Transverse colon (tissue), 4 donors: ENCODE results near the gene A1CF. TPM values are rescaled to one million over a fixed set of nuclear protein-coding genes. Genes with fewer than 3 reads are reported as not detected.

Source experiments
- DNase-seq: peaks from one replicate; pipeline ENCODE4 v3.0.0-alpha.2; 2019
- H3K27ac ChIP-seq, 4 donors: fragments of 200-600 bp; sonication (generic); 2 replicates each; pipeline ENCODE4 v1.5.1; 2016 to 2018; ENCODE audit warnings: inconsistent platforms in 4 of 4
- H3K27me3 ChIP-seq: fragments of 200-600 bp; sonication (generic); 2 replicates; pipeline ENCODE4 v1.5.1; 2017; ENCODE audit warnings: inconsistent platforms
- H3K36me3 ChIP-seq, 4 donors: fragments of 200-600 bp; sonication (generic); 2 replicates each; pipeline ENCODE4 v1.5.1; 2017 to 2019; ENCODE audit warnings: inconsistent platforms in 4 of 4
- H3K4me1 ChIP-seq, 4 donors: fragments of 200-600 bp; sonication (generic); 2 replicates each; pipeline ENCODE4 v1.5.1; 2017 to 2020; ENCODE audit warnings: inconsistent platforms in 4 of 4
- H3K4me3 ChIP-seq, 4 donors: fragments of 200-600 bp; sonication (generic); 1 replicate in 1 of 4; 2 replicates in 3 of 4; pipeline versions ENCODE4 v1.5.1 to v1.6.1; 2017 to 2019; ENCODE audit warnings: inconsistent platforms in 4 of 4
- H3K9me3 ChIP-seq, 2 donors: fragments of 200-600 bp; sonication (generic); 2 replicates each; pipeline ENCODE4 v1.5.1; 2017 to 2019; ENCODE audit warnings: inconsistent platforms in 2 of 2
- EP300 ChIP-seq: sonication (generic); formaldehyde crosslinking; IDR thresholded peaks from one replicate; pipeline ENCODE4 v1.6.1; 2017; ENCODE audit warnings: antibody characterized with exemption, low read depth
- POLR2A ChIP-seq: fragments of 450-650 bp; IDR thresholded peaks from one replicate; pipeline ENCODE4 v1.6.1; 2016; ENCODE audit warnings: antibody characterized with exemption, mild to moderate bottlenecking, moderate library complexity
- POLR2AphosphoS5 ChIP-seq, 3 donors: sonication (generic); formaldehyde crosslinking; IDR thresholded peaks; one replicate each; pipeline ENCODE4 v1.6.1; 2016; ENCODE audit warnings: antibody characterized with exemption in 3 of 3
- WGBS, 2 donors: methylation state at CpG; one replicate each; pipeline ENCODE4 v1.1.5; 2018; ENCODE audit warnings: low coverage in 1 of 2; 5-methylcytosine and 5-hydroxymethylcytosine counted together
- in situ Hi-C, 4 donors: fragments of 200-750 bp; cut with MboI; loops; one replicate each; pipeline versions ENCODE4 v1.15.0 to v1.15.1; 2017; ENCODE audit warnings: low sequenced_read_pairs in 3 of 4, low pct_ligation_motif_present in 1 of 4, low pct_unique_long_range_greater_than_20kb in 1 of 4
- intact Hi-C: fragments of 100-400 bp; cut with DNase I; formaldehyde crosslinking; loops from one replicate; pipeline ENCODE4 v1.15.1; 2023; ENCODE audit warnings: low total_unique reads
- total RNA-seq, 4 donors: library from RNA; depleted of rRNA; stranded (reverse); fragments of >200 nt; gene quantifications; one replicate each; pipeline ENCODE4 v1.1.0, GENCODE V29; 2016
- TF ChIP-seq, protein P1 (sequence below), 5 experiments: fragments of 200-600 bp in 3 of 5; fragments of 450-650 bp in 2 of 5; sonication (generic) in 3 of 5; IDR thresholded peaks; 1 replicate in 2 of 5; 2 replicates in 3 of 5; pipeline ENCODE4 v1.5.1; 2016 to 2017; ENCODE audit warnings: antibody characterized with exemption in 5 of 5, inconsistent platforms in 3 of 5, mild to moderate bottlenecking in 2 of 5, moderate library complexity in 1 of 5

Gene A1CF
- total RNA-seq, 4 donors from 2014 or later = 31.0 to 90.6 (median 63.4) TPM

DNA sequence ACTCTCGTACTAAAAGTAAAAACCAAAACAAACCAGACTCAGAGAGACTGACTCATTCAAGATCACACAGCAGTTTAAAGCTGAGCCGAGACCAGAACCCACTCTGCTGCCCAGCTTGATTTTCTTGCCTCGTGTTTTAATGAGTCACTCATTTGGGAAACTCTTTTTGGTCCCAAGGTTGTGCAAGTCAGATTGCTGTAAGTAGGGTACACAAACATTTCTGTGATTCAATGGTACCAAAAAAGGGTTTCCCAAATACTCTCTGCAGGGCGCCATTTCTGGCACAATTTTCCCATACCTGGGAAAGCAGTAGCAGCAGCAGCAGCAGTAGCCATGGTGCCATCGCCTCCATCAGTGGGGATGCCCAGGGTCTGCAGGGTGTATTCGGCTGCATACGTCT lies 75.8 kb downstream of the A1CF start:
- 82 to 93% methylated on average over 2 to 7 of the region's 7 CpGs for WGBS, 2 donors

DNA sequence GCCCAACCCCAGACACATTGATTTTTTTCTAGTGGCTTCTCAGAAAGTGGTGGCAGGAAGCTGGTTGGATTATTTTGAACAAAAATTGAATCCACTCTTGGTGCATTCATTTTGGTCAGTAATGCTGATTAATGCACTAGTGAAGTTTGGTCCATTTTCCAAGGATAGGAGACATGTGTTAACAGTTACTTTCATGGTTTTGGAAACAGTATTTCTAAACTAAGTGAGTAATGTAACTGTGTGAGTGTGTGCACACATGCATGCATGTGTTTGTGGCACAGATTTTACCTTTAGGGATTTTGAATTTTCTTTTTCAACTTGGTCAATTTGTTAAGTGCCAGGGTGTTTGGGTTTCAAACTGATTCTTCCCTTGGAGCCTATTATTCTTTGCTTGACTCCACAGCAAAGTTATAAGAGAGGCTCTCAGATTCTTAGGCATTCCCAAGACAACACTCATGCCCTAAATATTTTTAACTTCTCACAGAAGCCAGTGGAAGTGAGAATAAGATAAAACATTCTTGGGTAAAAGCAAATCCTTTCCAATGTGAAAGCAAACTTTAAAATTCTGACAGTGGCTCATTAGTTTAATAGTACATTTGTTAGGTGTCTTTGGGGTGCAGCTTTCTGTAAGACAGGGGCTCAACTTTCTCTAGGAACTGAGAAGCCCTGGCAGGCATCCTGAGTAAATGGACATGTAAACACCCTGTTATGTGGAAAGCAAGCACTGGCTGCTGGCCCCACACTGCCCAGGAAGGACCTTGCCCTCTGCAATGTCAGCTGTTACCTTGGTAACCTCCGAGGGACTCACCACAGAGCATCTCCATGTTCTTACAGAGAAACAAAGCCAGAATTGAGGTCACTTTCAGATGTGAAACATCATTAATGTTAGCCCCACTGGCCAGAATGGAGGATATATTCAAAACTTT lies 77.3 kb downstream of the A1CF start:
- no peaks in the 10 kb centered on the region for H3K4me1 ChIP-seq
- no peak for DNase-seq
- WGBS, 2 donors = 8% methylated on average over 1 of the region's 1 CpG; no CpG with 5 or more reads in 1 of the 2 donors
- intact Hi-C loops = no loop called here
- H3K4me3 ChIP-seq = no peak overlapping the region
- no peak overlapping the region for H3K27ac ChIP-seq
- no peaks in the 10 kb centered on the region for H3K9me3 ChIP-seq
- H3K36me3 ChIP-seq = no peaks in the 10 kb centered on the region
- TF ChIP-seq, protein P1, sequence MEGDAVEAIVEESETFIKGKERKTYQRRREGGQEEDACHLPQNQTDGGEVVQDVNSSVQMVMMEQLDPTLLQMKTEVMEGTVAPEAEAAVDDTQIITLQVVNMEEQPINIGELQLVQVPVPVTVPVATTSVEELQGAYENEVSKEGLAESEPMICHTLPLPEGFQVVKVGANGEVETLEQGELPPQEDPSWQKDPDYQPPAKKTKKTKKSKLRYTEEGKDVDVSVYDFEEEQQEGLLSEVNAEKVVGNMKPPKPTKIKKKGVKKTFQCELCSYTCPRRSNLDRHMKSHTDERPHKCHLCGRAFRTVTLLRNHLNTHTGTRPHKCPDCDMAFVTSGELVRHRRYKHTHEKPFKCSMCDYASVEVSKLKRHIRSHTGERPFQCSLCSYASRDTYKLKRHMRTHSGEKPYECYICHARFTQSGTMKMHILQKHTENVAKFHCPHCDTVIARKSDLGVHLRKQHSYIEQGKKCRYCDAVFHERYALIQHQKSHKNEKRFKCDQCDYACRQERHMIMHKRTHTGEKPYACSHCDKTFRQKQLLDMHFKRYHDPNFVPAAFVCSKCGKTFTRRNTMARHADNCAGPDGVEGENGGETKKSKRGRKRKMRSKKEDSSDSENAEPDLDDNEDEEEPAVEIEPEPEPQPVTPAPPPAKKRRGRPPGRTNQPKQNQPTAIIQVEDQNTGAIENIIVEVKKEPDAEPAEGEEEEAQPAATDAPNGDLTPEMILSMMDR (IDR thresholded peaks at IDR 0.05) = no peak
- TF ChIP-seq POLR2AphosphoS5 (IDR thresholded peaks at IDR 0.05) (no peak), POLR2A (no peak), EP300 (no peak)
- in situ Hi-C loops = no loop called here
- H3K27me3 ChIP-seq = no peaks in the 10 kb centered on the region

More for the DNA sequence above, 75.8 kb downstream of the A1CF start:
- intact Hi-C loops (no loop called here), in situ Hi-C loops (no loop called here)
- H3K9me3 ChIP-seq = no peaks in the 10 kb centered on the region
- DNase-seq = no peak
- no peaks in the 10 kb centered on the region for H3K4me1 ChIP-seq
- H3K27me3 ChIP-seq = no peaks in the 10 kb centered on the region
- no peak overlapping the region for H3K4me3 ChIP-seq
- no peak overlapping the region for H3K27ac ChIP-seq
- TF ChIP-seq POLR2AphosphoS5 (IDR thresholded peaks at IDR 0.05) (no peak), POLR2A (no peak), EP300 (no peak)
- TF ChIP-seq, protein P1 (IDR thresholded peaks at IDR 0.05) = no peak
- H3K36me3 ChIP-seq = no peaks in the 10 kb centered on the region

DNA sequence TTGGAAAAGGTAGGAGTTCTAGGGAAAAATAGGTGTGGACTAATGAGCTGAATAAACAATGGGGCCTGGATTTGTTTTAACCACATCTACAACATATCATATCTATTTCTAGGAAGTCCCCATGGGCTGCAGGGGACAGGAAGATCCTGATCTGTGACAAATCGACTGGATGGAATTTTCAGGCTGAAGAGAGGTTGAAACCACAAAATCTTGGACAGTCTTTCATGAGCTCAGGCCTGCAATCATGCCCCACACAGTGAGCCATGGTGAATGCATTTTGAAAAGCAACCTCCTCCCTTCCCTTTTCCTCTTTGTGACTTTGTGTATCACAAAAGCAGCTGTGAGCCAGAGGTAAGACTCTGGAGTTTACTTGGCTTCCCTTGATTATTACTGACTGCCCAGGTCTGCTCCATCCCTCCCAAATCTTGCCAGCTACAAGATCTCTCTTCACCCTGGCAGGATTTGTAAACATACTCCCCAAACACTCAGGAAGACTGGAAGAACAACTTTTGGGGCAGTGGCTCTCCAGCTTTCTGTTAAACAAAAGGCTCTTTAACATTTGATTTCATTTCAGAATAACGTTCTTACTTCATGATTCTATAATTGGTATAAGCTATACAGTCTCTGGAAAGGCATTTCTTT lies 79.3 kb downstream of the A1CF start:
- Histone ChIP-seq H3K4me1 (no peaks in the 10 kb centered on the region), H3K27me3 (no peaks in the 10 kb centered on the region), H3K27ac (no peak overlapping the region), H3K36me3 (no peaks in the 10 kb centered on the region), H3K4me3 (no peak overlapping the region), H3K9me3 (no peaks in the 10 kb centered on the region)
- TF ChIP-seq, protein P1 (IDR thresholded peaks at IDR 0.05) = no peak
- no peak for TF ChIP-seq EP300
- TF ChIP-seq POLR2A = no peak
- TF ChIP-seq POLR2AphosphoS5 (IDR thresholded peaks at IDR 0.05) = no peak
- WGBS, 2 donors = 32 to 33% methylated on average over 2 of the region's 2 CpGs
- intact Hi-C loops (no loop called here), in situ Hi-C loops (no loop called here)
- DNase-seq = no peak

DNA sequence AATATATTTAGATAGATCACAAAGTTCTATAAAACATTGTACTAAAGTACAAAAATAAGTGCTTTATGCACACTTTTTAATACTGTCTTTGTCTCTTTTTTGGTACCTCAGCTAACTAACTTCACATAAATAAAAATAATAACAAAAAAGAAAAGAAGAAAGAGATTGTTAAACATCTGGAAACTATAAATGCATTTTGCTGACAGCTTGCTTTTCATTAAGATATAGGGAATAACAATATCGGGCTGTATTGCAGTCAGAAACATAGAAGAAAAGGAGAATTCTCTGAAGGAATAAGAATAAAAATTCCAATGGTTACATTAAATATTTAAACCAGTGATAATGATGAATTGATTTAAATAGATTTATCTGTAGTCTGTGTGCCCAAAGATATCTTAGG lies 85.8 kb downstream of the A1CF start:
- Histone ChIP-seq H3K27me3 (no peaks in the 10 kb centered on the region), H3K4me3 (no peak overlapping the region), H3K36me3 (no peaks in the 10 kb centered on the region), H3K27ac (no peak overlapping the region), H3K9me3 (no peaks in the 10 kb centered on the region), H3K4me1 (no peaks in the 10 kb centered on the region)
- WGBS, 2 donors = 93 to 94% methylated on average over 1 of the region's 1 CpG
- intact Hi-C loops = no loop called here
- DNase-seq = no peak
- in situ Hi-C loops = no loop called here
- no peak for TF ChIP-seq EP300
- TF ChIP-seq, protein P1 (IDR thresholded peaks at IDR 0.05) = no peak
- no peak for TF ChIP-seq POLR2AphosphoS5 (IDR thresholded peaks at IDR 0.05)
- no peak for TF ChIP-seq POLR2A
